ENCODE measurements around the gene AKAP5.

The AKAP5 gene, protein sequence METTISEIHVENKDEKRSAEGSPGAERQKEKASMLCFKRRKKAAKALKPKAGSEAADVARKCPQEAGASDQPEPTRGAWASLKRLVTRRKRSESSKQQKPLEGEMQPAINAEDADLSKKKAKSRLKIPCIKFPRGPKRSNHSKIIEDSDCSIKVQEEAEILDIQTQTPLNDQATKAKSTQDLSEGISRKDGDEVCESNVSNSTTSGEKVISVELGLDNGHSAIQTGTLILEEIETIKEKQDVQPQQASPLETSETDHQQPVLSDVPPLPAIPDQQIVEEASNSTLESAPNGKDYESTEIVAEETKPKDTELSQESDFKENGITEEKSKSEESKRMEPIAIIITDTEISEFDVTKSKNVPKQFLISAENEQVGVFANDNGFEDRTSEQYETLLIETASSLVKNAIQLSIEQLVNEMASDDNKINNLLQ

DNA sequence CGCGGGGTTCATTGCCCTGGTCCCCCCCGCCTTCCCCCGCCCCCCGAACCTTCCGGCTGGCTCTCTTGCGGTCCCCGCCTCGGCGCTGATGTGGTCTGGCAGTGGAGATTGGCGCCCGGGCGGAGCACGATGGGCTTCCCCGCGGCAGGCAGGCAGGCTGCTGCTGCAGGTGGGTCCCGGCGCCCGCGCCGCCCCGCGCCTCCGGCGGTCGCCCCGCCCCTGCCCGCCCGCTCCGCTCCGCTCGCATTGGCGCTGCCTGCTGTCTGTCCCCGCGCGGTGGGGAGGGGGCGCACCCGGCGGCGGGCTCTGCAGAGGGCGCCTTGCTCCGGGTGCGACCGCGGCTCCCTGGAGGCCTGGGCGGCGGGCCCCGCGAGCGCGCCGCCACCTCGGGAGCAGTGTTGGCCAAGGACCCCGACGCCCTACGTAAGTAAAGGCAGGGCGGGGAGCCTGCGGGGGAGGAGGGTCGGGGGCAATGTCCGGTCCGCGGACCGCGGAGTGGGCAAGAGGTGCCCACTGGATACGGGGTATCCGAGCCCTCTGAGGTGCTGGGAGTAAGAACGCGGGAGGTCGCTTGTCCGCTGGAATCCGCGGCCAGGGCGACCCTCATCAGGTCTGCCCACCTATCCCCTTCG lies at the start of gene AKAP5:
Gene AKAP5 (plus strand): TSS at position 309 of the 632 bp plus-strand sequence. CDS start 2,896 bp downstream, outside the sequence.
- peak; percentile 48 to 64 for DNase-seq

DNA sequence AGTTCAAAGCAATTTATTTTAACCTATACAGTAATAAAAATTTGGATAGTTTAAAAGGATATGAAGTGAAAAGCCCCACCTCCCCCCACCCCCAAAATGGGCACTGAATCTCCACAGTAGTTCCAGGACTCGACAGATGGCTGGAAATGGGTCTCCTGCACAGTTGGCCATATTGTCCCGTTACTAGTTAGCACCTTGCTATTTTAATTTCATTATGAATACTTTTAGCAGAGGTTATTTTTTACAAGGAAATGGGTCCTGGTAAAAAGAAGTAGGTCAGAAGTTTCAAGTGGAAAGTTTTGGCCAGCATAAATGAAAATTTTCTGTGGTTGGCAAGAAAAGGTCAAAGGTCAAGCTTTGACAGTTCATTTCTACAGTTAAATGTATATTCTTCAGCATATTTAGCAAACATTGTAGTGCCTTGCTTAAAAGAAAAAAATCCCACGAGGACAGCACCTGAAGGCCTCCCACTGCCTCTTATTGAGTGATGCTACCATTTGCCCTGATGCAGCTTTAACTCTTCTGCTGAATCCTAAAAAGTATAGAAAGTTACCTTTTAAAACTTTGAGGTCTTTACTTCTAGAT lies 48.9 kb upstream of the AKAP5 start:
- no peak for DNase-seq

DNA sequence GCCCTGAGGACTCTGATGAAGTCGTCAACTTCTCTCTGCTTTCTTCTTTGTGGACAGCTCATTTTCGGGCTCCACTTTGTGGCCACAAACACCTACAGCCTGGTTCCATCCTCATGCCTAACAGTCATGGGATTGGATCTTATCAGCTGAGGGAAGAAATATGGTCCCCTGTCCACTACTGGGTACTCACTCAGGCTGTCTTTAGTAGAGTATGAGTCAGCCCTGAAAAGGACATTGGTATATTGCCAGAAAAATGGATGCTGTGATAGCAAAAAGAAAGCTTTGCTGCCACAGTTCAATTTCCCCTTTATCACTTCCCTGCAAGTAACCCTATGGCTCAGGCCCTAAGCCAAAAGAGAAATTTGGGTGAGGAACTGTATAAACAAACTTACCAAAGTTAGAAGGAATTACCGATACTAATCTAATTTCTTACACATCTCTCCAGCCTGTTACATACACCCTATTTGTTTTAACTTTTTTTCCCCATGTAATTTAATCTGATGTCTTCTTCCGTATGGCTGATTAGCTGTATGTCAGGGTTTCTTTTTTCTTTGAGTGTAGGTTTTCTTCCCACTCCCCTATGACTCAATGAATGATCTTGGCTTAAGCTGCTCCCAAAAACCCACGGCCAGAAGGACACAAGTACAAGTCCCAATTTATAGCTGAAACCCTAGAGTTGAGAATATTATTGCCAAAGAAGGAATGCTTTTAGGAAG lies 48.1 kb upstream of the AKAP5 start:
- DNase-seq: no peak

DNA sequence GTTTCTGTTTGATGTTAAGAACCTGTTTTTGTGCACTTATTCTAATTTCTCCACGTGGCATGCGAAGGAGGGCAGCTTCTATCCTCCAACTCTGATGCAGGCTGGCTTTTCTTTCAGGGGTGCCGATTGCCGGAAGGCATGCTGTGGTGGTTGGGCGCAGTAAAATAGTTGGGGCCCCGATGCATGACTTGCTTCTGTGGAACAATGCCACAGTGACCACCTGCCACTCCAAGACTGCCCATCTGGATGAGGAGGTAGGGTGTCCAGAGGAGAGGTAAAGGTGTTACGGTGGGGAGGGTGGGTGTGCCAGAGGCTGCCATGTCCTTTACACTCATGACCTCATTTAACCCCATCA lies 47.6 kb upstream of the AKAP5 start:
- no peak for DNase-seq

DNA sequence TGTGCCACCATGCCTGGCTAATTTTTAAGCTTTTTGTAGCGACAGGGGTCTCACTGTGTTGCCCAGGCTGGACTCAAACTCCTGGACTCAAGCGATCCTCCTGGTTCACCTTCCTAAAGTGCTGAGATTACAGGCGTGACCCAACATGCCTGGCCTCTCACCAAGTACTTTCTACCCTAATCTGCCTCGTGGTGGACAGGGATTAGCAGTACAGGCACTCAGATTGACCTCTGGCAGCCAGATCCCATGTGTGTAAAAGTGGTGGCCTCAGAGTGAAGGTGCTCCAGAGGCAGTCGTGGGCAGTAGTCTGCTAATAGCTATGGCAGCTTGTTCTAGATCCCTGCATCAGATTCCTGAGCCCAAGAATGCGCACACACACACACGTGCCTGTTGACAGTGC lies 46.3 kb upstream of the AKAP5 start:
- DNase-seq: no peak

DNA sequence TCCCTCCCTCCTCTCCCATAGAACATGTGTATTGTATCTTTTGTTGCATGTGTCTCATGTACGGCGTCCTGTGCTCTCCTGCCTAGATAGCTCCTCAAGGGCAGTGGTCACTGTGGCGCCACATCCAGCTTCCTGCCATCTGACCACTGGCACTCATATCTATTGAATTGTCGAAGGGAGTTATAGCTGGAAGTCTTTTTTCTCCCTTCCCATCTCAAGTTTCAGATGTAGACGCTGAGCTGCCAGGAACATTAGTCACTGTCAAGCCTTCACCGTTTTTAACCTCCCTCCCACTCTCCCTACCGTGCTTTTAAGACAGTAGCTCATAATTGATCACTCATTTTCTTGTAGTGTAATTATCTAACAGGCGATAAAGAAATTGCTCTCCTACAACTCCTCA lies 44.1 kb upstream of the AKAP5 start:
- DNase-seq: no peak

DNA sequence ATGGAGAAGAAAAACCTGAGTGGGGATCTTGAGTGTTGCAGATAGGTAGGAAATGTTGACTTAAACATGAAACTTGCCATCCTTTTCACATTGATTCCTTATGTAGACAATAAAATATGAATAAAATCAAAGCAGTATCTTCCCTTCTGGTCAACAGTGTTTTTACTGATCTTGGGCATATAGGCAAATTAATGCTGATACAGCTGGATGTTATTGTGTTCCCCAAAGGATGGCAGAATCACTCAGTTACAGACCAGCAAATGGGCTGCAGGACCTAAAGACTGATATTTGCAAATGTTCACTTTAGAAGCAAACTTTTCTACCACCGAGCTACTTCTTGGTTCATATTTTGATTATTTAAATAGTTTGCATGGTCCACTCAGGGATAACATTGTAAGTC lies 43.3 kb upstream of the AKAP5 start:
- no peak for DNase-seq

DNA sequence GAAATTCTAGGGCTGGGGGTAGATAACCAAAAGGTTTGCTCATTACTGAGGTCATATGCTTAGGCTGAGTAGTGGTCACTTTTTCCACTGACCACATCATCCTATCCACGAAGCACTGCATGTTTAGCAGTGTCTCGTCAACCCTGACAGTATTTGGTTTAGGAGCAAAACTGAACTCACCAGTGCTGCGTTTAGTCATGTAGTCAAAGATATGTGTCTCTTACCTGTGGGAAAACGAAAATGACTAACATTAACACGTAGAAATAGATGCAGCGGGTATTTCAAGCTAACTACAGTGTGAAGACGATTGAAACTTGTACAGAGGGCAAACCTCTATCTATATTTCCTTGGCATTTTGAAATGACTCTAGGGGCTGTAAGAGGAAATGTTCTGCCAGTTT lies 42.5 kb upstream of the AKAP5 start:
- no peak for DNase-seq

DNA sequence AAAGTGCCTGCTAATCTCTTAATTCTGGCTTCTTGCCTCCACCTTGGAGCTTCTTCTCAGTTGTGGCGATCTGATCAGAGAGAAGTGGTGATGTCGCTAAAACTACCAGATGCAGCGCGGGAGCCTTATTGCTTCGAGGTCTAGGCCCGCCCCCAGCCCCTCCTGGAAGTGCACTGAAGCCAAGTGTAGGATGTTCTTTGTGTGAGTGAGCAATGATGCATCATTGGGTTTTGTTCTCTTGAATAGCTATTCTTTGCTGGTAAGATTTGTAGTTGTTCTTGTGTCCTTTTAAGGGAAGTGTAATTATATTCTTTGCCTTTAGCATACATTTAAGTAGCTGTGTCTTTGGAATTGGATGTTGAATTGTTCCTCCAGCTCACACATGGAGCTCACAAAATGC lies 41.3 kb upstream of the AKAP5 start:
- peak; percentile 19 to 27 for DNase-seq

DNA sequence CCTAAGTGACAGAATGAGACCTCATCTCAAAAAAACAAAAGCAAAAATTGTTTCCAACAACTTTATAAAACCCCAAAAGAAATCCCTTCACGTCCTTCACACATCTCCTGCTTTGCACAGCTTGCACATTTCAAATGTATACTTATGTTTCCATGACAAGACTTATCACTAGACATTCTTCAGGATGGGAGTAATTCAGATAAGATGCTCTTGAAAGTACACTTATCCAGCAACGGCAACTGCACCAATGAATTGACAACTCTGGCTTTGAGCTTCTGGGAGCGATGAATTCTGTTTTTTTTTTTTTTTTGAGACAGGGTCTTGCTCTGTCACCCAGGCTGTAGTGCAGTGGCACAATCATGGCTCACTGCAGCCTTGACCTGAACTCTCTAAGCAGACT lies 30.8 kb upstream of the AKAP5 start:
- no peak for DNase-seq

DNA sequence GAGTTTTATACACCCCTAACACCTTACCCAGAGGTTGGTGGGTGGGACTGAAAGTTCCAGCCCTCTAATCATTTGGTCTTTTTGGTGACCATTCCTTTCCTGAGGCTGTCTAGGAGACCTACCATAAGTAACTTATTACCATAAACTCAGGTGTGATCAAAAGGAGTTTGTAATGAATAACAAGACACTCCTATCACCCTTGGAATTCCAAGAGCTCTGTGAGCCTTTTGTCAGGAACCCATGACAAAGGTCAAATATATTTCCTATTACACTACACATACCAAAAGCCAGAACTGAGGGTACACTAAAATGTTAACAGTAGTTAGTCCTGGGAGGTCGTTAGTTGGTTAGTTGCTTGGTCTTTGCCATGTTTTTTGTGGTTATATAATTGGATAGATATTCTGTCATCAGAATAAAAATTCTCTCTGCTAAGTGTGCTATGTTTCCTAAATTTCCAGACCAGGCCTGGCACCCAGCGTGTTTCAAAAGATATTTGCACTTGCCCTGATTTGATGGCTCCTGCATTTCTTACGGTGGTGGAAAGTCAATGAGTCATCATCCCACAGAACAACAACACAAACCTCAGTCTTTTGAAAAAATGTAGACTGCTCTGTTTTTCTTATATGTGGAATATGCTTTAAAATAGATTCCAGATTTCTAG lies 27.0 kb upstream of the AKAP5 start:
- no peak for DNase-seq

DNA sequence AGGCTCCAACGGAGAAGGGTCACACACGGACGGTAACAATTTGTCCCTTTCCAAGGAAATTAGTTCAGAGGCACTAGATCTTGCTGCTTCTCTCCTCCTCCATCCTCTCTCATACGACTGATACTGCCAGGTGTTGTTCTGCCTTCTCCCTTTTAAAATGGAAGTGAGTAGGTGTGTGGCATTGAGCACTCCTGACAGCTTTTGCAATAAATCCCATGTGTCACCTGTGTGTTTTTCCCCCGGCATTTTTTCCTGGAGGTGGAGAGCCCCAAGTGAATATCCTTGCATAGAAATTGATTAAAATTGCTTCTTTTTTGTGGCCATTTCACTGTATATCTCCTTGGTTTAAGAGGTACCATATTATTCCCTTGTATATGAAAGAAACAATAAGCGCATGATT lies 26.2 kb upstream of the AKAP5 start:
- no peak for DNase-seq

DNA sequence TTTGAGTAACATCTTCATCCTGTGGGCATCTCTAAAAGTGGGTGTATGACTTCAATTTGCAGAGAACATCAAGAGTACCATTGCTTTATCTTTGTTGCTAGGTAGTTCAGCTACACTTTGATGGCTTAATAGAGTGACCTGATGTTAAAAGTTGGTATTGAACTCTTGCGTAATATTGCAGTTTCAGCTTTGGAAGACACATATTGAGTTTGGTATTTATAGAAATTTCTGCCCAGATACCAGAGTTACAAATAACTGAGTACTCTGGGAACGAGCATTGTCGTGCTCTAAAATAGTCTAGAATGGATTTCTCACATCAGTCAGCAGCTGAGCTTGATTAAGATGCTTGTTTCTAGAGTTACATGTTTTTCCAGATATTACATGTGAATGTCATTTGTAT lies 24.8 kb upstream of the AKAP5 start:
- DNase-seq: no peak

DNA sequence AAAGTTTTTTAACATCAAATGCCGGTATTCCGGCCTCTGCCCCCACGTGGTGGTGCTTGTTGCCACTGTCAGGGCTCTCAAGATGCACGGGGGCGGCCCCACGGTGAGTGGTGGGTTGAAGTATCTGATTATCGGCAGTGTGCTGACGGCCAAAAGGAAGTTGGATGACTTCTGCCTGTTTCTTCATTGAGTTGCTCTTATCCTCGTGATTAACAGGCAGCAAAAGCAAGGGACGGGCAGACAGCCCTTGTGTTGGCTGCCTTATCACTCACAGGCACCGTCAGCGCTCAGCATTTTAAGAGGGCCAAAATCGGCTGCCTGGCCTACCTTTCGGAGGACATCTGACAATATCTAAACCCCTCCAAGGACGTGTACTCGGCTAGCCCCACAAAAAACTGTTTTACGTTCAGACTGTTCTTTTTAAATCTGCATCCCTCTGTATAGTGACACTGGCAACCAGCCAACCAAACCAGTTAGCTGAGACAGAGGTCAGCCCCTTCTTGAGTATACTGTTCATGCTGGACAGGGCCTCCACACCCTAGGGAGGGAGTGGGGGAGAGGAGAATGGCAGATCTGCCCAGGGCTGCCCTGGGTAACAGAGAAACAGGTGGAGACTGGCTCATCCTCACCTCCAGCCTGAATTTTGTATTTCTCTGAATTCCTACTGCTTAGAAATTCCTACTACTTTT lies 22.9 kb upstream of the AKAP5 start:
- DNase-seq: no peak

DNA sequence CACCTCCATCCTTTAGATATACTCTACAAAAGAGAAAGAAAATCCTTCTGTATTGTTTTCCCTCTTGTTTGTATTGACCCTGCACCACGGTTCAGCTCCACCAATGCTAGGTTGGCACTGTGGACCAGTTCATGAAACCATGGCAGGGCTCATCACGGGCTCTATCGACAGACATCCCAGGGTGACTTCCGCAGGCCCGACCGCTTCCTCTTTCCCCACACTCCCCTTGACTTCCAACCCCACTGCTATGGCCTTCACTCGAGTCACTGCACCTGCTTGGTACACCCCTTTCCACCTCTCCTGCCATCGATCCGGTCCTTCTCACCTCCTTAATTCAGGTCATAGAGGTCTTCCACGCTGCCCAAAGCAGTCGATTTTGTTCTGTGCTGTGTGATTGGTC lies 21.2 kb upstream of the AKAP5 start:
- no peak for DNase-seq

DNA sequence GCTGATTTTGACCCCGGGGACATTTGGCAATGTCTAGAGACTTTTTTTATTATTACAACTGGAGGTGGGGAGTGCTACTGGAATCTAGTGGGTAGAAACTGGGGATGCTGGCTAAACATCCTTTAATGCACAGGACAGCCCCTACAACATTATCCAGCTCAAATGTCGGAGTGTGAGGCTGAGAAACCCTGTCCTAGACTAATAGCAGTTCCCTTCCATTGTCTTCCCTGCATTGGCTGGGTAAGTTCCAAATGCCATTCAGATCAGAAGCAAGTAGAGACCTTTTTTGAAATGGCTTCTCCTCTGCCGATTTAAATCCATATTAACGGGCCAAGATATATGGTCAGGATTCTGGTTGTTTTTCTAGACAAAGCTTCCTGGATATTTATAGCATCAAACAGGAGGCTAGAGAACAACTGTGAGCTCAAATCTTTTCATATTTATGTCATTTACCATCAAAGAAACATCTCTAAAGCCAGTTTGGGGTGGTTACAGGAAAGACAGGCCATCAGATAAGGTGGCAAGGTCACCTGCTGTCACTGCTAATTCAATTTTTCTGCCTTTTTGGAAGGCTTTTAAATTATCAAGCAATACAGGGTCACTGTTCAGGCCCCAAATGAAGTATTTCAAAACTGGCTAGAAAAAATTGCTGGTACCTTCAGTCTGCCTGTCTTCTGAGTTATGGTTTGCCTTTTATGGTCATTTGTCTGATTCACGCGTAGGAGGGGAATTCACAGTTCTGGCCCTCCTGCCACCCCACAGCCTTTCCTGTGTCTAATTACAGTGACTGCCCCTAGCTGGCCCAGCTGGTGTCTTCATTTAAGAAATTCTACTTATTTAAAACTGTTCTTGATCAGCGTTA lies 20.1 kb upstream of the AKAP5 start:
- peak; percentile 41 to 56 for DNase-seq

DNA sequence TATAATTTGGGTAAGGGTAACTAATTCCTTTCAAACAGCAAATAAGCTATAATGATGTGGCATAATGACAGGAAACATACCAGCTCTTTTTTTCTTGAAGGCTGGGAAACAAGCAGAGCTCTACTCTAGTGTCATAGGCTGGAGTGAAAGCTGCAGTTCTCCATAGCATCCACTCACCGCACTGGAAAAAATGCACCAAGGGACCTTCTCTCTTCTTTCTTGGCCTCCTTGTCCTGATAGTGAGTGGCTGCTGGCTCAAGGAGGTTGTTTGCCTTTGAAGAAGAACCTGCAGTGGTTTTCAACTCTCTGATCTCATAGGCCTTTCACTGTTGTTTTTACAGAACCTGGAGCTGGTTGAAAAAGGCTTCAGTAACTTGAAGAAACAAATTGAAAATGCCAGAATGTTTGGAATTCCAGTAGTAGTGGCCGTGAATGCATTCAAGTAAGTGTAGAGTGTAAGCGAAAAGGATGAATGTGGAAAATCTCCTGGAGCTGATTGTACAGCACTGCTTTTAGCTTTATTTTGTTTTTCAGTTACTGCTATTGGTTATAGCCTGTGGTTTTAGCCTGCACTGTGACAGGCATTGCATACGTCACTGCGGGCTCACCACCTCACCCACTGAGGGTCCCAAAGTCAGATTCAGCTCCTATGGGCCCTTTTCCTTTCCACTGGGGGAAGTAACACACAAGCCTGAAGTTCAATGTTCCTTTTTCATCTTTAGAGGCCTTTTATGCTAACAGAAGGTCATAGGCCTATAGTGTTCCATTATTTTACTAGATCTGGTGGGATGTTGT lies 17.2 kb upstream of the AKAP5 start:
- no peak for DNase-seq

DNA sequence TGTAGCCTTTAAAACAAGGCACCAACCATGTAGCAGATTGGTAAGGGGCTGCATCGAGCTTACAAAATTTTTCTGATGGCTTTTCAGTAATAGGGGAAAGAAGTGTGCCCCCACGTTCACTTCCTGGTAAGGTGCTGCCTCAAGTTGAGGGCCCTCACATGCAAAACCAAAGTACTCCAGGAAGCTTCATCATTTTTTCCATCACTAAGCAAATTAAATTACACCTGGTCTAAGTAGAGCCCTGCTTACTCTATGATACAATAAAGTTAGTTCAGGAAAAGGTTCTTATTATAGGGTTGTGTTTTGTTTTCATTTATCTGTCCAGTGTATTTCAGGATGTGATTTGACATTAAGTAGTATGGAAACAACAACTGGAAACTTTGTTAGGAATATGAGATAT lies 15.0 kb upstream of the AKAP5 start:
- no peak for DNase-seq

DNA sequence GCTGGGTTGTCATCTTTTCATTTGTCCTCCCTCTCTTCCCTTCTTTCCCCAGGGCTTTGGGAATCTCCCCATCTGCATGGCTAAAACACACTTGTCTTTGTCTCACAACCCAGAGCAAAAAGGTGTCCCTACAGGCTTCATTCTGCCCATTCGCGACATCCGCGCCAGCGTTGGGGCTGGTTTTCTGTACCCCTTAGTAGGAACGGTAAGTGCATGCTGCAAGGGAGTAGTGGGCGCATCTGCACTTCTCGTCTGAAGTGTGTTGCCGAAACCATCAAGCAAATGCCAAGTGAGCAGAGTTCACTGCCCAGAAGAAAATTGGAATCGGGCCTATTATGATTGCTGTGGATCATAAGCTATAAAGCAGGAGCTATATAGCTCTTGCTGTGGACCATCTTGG lies 10.6 kb upstream of the AKAP5 start:
- DNase-seq: no peak

DNA sequence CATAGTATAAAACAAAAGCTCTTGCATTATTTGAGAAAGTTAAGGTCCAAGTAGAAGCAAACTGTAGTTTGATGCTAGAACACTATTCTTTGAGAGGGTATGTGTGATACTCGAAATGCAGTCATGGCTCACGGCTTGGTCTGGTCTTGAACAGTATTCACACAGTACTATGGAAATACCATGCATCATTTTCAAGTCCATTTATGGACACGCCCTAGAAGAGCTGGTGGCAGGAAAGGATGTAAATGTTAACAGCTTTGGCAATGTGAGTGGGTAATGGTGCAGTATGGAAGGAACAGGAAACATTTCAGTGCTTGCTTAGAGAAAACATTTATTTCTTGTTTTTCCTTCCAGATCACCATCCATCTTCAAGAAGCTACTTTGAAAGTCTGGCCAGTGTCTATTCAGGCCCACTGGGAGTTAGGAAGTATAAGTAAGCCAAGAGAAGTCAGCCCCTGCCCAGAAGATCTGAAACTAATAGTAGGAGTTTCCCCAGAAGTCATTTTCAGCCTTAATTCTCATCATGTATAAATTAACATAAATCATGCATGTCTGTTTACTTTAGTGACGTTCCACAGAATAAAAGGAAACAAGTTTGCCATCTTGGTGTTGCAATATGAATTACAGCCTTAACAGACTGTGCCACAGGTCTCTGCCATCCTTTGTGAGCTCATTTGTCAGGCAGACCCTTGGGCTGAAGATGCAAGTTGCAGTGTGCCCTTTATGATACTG lies 5.7 kb upstream of the AKAP5 start:
- no peak for DNase-seq
